HT1080 (cell line): Measurements from ENCODE around the gene PDHX. TPM values are rescaled to one million over a fixed set of nuclear protein-coding genes. Genes with fewer than 3 reads are reported as not detected.
A peak's percentile ranks its signal among the peaks of the same experiment; 100 is the strongest.
"Not testable (repeated sequence)": the region's sequence is repeated elsewhere in the genome, so short reads cannot be mapped to it uniquely, and the experiment has no call there.

ENCODE experiments used
- DNase-seq: peaks from one replicate; pipeline ENCODE4 v3.0.0-alpha.2; 2015; ENCODE audit warnings: low read depth
- total RNA-seq: library from RNA; depleted of rRNA; stranded (reverse); fragments of >200 nt; shearing (Covaris generic); gene quantifications from 2 replicates; pipeline ENCODE4 v1.2.3, GENCODE V29; 2014

Gene PDHX
- total RNA-seq, 1 experiment from 2014 or later = 37.9 TPM

- DNase-seq = no peak
Observed at GRCh38 chr11:34910817-34911216, 5.6 kb upstream of the PDHX start.

GRCh38 chr11:34911676-34912075, 4.7 kb upstream of the PDHX start:
- no peak for DNase-seq

- not testable (repeated sequence) for DNase-seq
Observed at GRCh38 chr11:34913556-34913955, 2.9 kb upstream of the PDHX start.

GRCh38 chr11:34915136-34916014, 1.0 kb upstream of the PDHX start:
- DNase-seq = no peak

- no peak for DNase-seq
Observed at GRCh38 chr11:34916843-34917770, 689 bp downstream of the PDHX start.

- DNase-seq = no peak
Observed at GRCh38 chr11:34921156-34921555, 4.7 kb downstream of the PDHX start.

- DNase-seq = no peak
Observed at GRCh38 chr11:34924714-34925113, 8.3 kb downstream of the PDHX start.

- DNase-seq = peak; percentile 54
Observed at GRCh38 chr11:34926101-34926830, 9.8 kb downstream of the PDHX start.

GRCh38 chr11:34926831-34927132, 10.4 kb downstream of the PDHX start:
- DNase-seq = no peak

- no peak for DNase-seq
Observed at GRCh38 chr11:34928268-34928959, 12.0 kb downstream of the PDHX start.

- DNase-seq = no peak
Observed at GRCh38 chr11:34928960-34929680, 12.7 kb downstream of the PDHX start.

- no peak for DNase-seq
Observed at GRCh38 chr11:34929794-34930763, 13.7 kb downstream of the PDHX start.

GRCh38 chr11:34936945-34937629, 20.7 kb downstream of the PDHX start:
- peak; percentile 10 for DNase-seq

- DNase-seq = no peak
Observed at GRCh38 chr11:34938611-34939010, 22.2 kb downstream of the PDHX start.

GRCh38 chr11:34940026-34940677, 23.7 kb downstream of the PDHX start:
- no peak for DNase-seq

- DNase-seq = no peak
Observed at GRCh38 chr11:34941688-34942087, 25.3 kb downstream of the PDHX start.

- DNase-seq = no peak
Observed at GRCh38 chr11:34944692-34945091, 28.3 kb downstream of the PDHX start.

- DNase-seq = no peak
Observed at GRCh38 chr11:34948696-34949095, 32.3 kb downstream of the PDHX start.
